Measurements from ENCODE around the gene LRRC45.

LRRC45 gene

GRCh38 chr17:82049521-82049971 is 26.4 kb downstream of the LRRC45 start:
- H3K4me2 ChIP-seq (ENCODE audit: low read length): no peak overlapping the region
- peaks cover 5% of the 10 kb centered on the region; the same call in 1 of the 2 replicates for H3K36me3 ChIP-seq (ENCODE audit: control insufficient read depth, low read length)
- no peaks in the 10 kb centered on the region for H3K9me3 ChIP-seq (ENCODE audit: control insufficient read depth, insufficient read depth, low read length)
- peaks cover 17% of the 10 kb centered on the region for H3K4me1 ChIP-seq (ENCODE audit: control insufficient read depth, low read length)
- no peaks in the 10 kb centered on the region for H3F3A ChIP-seq (ENCODE audit: control insufficient read depth, insufficient read depth)
- H4K20me1 ChIP-seq (ENCODE audit: control insufficient read depth, insufficient read depth, low read depth, low read length): peaks cover 3% of the 10 kb centered on the region; the same call in 1 of the 2 replicates
- H3K27ac ChIP-seq (ENCODE audit: low read depth, low read length): no peak overlapping the region
- H3K27me3 ChIP-seq (ENCODE audit: control insufficient read depth, low read length): no peaks in the 10 kb centered on the region
- H3K9me2 ChIP-seq (replicated peaks; ENCODE audit: control insufficient read depth, low read length): no peaks in the 10 kb centered on the region
- no peak overlapping the region for H3K4me3 ChIP-seq (ENCODE audit: low read length)
- TF ChIP-seq, protein P1, sequence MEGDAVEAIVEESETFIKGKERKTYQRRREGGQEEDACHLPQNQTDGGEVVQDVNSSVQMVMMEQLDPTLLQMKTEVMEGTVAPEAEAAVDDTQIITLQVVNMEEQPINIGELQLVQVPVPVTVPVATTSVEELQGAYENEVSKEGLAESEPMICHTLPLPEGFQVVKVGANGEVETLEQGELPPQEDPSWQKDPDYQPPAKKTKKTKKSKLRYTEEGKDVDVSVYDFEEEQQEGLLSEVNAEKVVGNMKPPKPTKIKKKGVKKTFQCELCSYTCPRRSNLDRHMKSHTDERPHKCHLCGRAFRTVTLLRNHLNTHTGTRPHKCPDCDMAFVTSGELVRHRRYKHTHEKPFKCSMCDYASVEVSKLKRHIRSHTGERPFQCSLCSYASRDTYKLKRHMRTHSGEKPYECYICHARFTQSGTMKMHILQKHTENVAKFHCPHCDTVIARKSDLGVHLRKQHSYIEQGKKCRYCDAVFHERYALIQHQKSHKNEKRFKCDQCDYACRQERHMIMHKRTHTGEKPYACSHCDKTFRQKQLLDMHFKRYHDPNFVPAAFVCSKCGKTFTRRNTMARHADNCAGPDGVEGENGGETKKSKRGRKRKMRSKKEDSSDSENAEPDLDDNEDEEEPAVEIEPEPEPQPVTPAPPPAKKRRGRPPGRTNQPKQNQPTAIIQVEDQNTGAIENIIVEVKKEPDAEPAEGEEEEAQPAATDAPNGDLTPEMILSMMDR (IDR thresholded peaks at IDR 0.05; ENCODE audit: low read depth, low read length, poor library complexity, severe bottlenecking): no peak
- TF ChIP-seq EZH2phosphoT487 (IDR thresholded peaks at IDR 0.05; ENCODE audit: borderline replicate concordance, low read length): no peak
- peaks cover 19% of the 10 kb centered on the region for H3K79me2 ChIP-seq (ENCODE audit: control insufficient read depth, low read length)

DNA sequence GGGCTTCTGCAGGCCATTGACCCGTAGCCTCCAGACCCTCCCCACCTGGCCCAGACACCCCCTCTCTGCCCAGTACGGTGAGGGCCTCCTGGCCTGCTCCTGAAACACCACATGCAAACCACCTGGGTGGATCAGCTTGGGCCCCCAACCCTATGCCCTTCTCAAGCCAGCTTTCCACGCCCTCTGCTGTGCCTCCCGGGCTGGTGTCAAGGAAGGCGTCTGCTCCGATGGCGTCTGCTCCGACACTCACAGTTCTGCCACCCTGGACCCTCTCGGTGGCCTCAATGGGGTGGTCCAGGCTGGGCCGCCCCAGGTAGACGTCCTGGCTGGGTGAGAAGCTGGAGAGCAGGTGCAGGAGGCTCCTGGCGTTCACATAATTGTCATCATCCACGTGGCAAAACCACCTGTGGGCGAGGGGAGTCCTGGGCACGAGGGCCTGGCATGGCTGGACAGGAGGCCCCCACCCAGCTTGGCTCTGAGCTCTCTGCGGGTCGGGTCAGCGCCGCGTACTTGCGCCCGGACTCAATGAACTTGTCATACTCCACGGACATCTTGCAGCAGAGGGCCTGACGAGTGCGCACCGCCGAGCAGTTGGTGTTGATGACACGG is 27.2 kb downstream of the LRRC45 start:
- Histone ChIP-seq H3K4me3 (ENCODE audit: low read length) (peak overlapping the region; percentile 79), H3K27me3 (ENCODE audit: control insufficient read depth, low read length) (no peaks in the 10 kb centered on the region), H3K36me3 (ENCODE audit: control insufficient read depth, low read length) (peaks cover 12% of the 10 kb centered on the region; the same call in 1 of the 2 replicates), H4K20me1 (ENCODE audit: control insufficient read depth, insufficient read depth, low read depth, low read length) (peaks cover 3% of the 10 kb centered on the region; the same call in 1 of the 2 replicates), H3K4me1 (ENCODE audit: control insufficient read depth, low read length) (peaks cover 17% of the 10 kb centered on the region), H3K27ac (ENCODE audit: low read depth, low read length) (no peak overlapping the region), H3K9me3 (ENCODE audit: control insufficient read depth, insufficient read depth, low read length) (no peaks in the 10 kb centered on the region), H3K79me2 (ENCODE audit: control insufficient read depth, low read length) (peaks cover 19% of the 10 kb centered on the region), H3K9me2 (replicated peaks; ENCODE audit: control insufficient read depth, low read length) (no peaks in the 10 kb centered on the region), H3F3A (ENCODE audit: control insufficient read depth, insufficient read depth) (no peaks in the 10 kb centered on the region), H3K4me2 (ENCODE audit: low read length) (peak overlapping the region; percentile 86)
- TF ChIP-seq, protein P1 (IDR thresholded peaks at IDR 0.05; ENCODE audit: low read depth, low read length, poor library complexity, severe bottlenecking): no peak
- TF ChIP-seq EZH2phosphoT487 (IDR thresholded peaks at IDR 0.05; ENCODE audit: borderline replicate concordance, low read length): no peak

GRCh38 chr17:82050761-82051641 is 27.9 kb downstream of the LRRC45 start:
- H3K27ac ChIP-seq (ENCODE audit: low read depth, low read length): no peak overlapping the region
- H3K9me3 ChIP-seq (ENCODE audit: control insufficient read depth, insufficient read depth, low read length): no peaks in the 10 kb centered on the region
- peak overlapping the region; percentile 79 for H3K4me3 ChIP-seq (ENCODE audit: low read length)
- peaks cover 17% of the 10 kb centered on the region for H3K4me1 ChIP-seq (ENCODE audit: control insufficient read depth, low read length)
- TF ChIP-seq EZH2phosphoT487 (IDR thresholded peaks at IDR 0.05; ENCODE audit: borderline replicate concordance, low read length): no peak
- TF ChIP-seq, protein P1 (IDR thresholded peaks at IDR 0.05; ENCODE audit: low read depth, low read length, poor library complexity, severe bottlenecking): no peak
- H3K36me3 ChIP-seq (ENCODE audit: control insufficient read depth, low read length): peaks cover 18% of the 10 kb centered on the region
- peak overlapping the region; percentile 86 for H3K4me2 ChIP-seq (ENCODE audit: low read length)
- peaks cover 19% of the 10 kb centered on the region for H3K79me2 ChIP-seq (ENCODE audit: control insufficient read depth, low read length)
- peaks cover 3% of the 10 kb centered on the region; the same call in 1 of the 2 replicates for H4K20me1 ChIP-seq (ENCODE audit: control insufficient read depth, insufficient read depth, low read depth, low read length)
- no peaks in the 10 kb centered on the region for H3F3A ChIP-seq (ENCODE audit: control insufficient read depth, insufficient read depth)
- H3K9me2 ChIP-seq (replicated peaks; ENCODE audit: control insufficient read depth, low read length): no peaks in the 10 kb centered on the region
- H3K27me3 ChIP-seq (ENCODE audit: control insufficient read depth, low read length): no peaks in the 10 kb centered on the region
